ENCODE results near the gene DIAPH2. TPM values are rescaled to one million over a fixed set of nuclear protein-coding genes. Genes with fewer than 3 reads are reported as not detected.
A peak's percentile ranks its signal among the peaks of the same experiment; 100 is the strongest.
"Not testable (repeated sequence)": the region's sequence is repeated elsewhere in the genome, so short reads cannot be mapped to it uniquely, and the experiment has no call there.

The DIAPH2 gene
- total RNA-seq, 1 donor from 2014 or later, result 34.7 TPM

DNA sequence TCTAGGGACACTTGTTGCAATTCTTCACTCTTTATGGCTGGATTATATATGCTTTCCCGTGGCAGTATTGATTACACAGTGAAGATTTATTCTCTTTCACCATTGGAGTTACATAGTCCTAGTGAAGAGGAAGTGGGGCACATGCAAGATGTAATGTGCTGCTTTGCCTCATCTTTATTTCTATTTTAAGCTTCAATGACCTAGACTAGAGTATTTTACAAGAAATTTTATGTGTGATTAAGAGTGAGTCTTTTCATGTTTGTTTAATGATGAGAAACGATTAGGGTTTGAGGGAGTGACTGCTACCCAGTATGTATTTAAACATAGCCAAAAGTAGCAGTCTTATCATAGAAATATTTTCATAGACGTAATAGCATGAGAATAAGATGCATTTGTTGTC is 30.8 kb downstream of the DIAPH2 start:
- no peak for DNase-seq (ENCODE audit: extremely low read depth, low read depth, low spot score)

DNA sequence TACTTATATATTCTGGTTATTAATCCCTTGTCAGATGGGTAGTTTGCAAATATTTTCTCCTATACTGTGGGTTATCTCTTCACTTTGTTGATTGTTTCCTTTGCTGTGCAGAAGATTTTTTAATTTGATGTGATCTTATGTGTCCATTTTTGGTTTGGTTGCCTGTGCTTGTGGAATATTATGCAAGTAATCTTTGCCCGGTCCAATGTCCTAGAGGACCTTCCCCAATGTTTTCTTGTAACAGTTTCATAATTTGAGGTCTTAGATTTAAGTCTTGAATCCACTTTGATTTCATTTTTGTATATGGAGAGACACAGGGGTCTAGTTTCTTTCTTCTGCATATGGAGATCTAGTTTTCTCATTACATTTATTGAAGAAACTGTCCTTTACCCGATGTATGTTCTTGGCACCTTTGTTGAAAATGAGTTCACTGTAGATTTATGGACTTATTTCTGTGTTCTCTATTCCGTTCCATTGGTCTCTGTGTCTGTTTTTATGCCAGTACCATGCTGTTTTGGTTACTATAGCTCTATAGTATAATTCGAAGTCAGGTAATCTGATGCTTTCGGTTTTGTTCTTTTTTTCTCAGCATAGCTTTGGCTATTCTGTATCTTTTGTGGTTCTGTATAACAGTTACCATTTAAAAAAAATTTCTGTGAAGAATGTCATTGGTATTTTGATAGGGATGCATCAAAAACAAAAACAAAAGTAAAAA is 34.7 kb downstream of the DIAPH2 start:
- no peak for DNase-seq (ENCODE audit: extremely low read depth, low read depth, low spot score)

DNA sequence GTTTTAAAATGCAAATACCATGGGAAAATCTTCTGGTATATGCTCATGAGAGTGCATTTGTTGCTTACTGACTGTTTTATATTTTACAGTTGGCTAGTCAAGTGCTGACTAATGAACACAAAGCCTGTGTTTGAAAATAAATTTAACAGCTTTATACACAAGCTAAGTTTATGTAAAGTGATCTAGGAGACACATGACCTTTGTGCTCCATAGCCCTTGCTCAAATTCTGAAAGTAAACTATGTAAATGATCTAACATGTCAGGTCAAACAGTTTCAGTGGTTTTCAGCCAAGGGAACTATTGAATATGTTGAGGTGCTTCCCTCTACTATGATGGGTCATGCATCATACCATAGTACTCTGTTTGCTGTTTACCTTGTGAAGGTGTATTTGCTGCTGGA is 36.7 kb downstream of the DIAPH2 start:
- DNase-seq (ENCODE audit: extremely low read depth, low read depth, low spot score), result no peak

DNA sequence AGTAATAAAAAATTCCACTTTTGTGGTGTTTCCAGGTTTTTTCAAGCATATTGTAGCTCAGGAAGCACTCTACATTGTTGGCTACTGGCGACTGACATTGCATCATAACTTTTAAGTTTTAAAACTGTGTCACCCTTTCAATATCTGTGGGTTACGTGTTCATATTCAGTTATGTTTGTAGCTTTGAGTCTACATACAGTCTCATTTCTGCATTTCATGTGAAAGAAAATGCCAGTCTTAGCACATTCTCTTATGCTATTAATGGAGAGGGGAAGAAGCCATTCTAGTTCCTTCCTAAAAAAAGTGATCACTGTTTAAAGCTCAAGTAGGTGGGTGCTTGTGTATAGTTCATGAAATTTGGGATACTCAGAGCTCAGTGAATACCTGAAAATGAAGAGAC is 38.1 kb downstream of the DIAPH2 start:
- no peak for DNase-seq (ENCODE audit: extremely low read depth, low read depth, low spot score)

DNA sequence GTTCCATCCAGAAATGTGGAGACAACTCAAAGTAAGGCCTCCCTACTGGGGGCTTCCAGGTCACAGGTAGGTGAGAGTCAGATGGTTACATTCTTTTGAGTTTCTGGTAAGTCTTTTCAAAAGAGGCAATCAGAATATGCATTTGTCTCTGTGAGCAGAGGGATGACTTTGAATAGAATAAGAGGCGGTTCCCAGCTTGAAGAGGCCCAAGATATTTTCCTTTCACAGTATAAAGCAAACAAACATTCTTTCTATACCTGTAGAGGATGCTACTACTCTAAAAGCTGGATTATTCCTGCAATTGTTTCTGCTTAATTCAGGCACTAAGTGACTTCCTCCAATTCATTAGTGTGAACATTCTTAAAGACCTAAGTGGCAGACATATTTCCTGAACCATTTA is 44.4 kb downstream of the DIAPH2 start:
- peak; percentile 10 for DNase-seq (ENCODE audit: extremely low read depth, low read depth, low spot score)

DNA sequence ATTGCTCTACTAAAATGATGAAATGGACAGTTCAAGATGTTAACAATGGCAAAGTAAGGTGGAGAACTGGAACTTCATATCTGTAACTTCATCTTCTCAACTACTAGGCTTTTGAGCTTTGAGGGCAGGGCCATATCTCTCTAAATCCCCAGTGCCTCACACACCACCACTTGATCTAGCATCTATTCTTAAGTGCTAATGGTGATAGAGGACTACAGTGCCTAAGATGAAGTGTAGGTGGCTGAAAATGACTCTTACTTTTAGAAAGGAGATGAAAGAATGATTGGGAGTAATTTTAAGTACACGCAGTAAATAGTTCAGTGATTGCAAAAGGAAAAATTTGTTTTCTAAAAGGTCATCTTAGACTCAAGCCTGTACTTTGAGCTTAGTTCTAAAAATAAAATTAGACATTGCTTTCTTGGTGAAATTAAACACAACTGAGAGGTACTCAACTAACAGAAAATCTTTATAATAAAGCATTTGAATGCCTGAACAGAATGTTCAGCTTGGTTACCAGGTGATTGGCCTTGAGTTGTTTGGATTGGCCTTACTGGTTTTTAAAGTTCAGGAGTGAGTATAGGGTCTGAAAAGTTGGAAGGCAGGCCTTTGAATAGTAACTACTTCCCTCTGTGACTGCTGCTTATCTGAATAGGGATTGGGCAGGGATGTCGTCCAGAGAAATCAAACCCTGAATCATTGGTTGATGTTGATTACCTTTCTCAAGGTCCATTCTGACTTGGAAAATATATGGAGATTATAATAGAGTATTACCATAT is 45.4 kb downstream of the DIAPH2 start:
- no peak for DNase-seq (ENCODE audit: extremely low read depth, low read depth, low spot score)

DNA sequence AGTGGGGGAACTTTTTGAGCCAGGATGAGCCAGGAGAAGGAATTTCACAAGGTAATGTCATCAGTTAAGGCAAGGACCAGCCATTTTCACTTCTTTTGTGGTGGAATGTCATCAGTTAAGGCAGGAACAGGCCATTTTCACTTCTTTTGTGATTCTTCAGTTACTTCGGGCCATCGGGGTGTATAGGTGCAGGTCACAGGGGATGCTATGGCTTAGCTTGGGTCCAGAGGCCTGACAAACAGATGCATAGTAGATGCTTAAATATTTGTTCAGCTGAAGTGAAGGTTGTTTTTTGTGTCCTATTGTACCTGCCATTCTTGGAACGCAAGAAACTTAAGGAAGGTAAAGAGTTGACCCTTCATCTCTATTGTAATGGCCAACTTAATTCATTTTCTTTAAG is 46.4 kb downstream of the DIAPH2 start:
- DNase-seq (ENCODE audit: extremely low read depth, low read depth, low spot score), result not testable (repeated sequence)

DNA sequence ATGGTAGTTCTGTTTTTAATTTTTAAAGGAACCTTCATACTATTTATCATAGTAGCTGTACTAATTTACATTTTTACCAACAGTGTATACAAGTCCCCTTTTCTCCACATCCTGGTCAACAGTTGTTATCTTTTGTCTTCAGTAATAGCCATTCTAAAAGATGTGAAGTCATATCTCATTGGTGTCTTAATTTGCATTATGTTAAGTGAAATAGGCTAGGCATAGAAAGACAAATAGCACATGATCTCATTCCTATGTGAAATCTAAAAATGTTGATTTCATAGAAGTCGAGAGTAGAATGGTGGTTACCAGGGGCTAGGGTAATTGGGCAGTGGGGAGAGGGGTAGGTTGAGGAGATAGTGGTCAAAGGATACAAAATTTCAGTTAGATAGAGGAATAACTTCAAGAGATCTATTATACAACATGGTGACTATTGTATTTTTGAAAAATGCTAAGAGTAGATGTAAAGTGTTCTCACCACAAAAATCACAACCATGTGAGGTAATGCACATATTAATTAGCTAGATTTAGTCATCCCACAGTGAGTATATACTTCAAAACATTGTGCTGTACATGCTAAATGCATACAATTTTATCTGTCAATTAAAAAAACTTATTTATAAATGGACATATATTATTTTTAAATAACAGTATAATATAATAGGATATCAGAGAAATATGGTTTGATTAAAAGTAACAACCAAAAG is 58.9 kb downstream of the DIAPH2 start:
- no peak for DNase-seq (ENCODE audit: extremely low read depth, low read depth, low spot score)

DNA sequence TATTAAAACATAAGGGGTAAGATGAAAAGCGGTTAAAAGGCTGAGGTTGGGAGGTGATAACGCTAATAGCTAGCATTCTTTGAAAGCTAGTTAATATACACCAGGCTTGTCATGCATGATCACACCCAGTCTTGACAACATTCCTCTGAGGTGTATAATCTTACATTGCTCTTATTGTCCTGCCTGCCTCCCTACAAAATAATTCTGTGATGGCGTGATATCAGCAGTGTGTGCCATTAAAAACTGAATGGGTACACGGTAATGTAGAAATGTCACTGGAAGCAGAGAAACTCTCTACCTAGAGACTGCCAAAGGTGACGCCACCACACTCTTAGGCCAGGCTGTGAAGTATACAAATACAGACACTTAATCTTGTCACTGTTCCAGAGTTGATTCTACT is 68.1 kb downstream of the DIAPH2 start:
- no peak for DNase-seq (ENCODE audit: extremely low read depth, low read depth, low spot score)

DNA sequence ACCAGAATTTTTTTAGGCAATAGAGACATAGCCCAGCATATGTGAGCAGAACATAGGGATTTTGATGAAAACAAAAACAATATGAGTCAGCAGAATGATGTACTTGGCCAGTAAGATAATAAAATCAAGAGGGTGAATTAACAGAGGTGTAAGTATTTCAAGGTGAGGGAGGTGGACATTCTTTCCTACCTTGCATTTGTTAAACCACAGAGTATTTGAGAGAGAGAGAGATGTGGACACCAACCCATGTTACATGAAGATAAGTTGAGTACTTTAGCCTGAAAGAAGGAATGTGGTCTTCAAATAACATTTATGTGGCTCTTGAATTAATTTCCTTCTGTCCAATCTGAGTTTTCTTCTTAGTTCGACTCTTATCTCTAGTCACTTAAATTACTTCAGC is 68.6 kb downstream of the DIAPH2 start:
- no peak for DNase-seq (ENCODE audit: extremely low read depth, low read depth, low spot score)

DNA sequence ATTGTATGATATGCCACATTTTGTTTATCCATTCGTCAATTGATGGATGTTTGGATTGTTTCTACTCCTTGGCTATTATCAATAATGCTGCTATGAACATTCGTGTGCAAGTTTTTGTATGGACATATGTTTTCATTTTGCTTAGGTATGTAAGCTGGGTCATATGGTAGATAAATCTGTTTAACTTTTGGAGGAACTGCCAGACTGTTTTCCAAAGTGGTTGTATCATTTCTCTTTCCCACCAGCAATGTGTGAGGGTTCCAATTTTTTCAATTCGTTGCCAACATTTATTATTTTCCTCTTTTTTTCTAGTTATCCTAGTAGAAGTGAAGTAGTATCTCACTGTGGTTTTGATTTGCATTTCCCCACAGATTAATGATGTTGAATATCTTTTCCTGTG is 71.8 kb downstream of the DIAPH2 start:
- no peak for DNase-seq (ENCODE audit: extremely low read depth, low read depth, low spot score)

DNA sequence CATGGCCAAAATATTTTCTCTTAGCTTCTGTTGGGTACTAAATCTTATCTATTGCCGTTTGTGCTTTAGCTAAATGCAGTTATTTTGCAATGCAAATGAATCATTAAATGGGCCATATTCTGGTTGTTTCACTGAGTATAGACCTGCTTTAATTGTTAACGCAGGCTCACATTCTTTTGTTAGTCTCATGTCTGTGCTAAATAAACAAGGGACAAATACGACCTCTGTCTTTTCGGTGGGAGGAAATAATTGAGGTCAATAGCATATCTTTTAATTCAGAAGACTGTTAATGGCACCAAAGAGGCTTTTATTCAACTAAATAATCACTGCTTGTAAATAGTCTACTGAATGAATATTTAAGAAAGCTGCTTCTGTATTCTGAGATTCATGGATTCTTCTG is 76.9 kb downstream of the DIAPH2 start:
- DNase-seq (ENCODE audit: extremely low read depth, low read depth, low spot score), result no peak

DNA sequence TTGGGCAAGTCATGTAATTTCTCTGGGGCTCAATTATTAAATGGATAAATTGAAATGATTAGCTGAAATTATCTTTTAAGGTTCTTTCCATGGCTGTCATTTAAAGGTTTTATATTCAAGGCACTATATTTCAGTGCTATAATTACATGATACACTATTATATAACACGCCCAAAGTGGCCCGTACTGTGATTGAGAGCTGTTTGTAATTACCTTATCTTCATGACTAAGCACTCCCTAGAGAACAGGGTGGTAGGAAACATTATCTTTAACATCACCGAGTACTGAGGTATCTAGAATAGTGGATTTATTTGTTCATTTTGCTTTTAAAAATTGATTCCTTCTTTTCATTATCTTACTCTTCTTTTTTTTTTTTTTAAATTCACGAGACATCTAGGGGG is 79.0 kb downstream of the DIAPH2 start:
- no peak for DNase-seq (ENCODE audit: extremely low read depth, low read depth, low spot score)

DNA sequence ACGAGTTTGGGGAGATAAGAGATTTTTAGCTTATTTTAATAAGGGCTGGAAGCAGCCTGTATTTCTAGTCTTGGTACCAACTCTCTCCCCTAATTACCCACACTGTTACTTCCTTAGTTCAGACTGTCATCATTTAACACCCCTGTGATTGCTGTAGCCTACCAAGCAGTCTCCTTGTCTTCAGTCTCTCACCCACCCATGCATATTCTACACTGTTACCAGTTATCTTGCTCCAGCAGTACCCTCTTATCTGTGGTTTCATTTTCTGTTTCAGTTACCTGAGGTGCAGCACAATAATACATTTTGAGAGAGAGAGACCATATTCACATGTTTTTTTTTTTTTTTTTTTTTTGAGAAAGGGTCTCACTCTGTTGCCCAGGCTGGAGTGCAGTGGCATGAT is 80.2 kb downstream of the DIAPH2 start:
- no peak for DNase-seq (ENCODE audit: extremely low read depth, low read depth, low spot score)

DNA sequence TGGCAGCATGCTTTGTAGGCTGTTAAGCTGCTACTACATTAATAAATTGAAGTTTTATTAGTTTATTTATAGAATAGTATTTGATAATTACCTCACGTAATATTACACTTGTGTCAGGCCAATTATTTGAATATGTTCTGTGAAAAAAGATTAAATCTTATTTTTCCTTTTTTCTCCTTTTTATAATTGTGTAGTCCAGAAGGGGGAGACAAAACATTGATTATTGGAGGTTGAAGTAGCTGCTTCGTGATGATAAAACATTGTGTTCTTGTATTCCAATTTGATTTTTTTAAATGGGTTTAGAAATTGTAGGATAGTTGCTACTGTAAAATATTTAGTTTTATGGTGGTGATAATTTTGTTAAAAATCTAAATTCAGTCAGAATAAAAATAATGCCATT is 85.7 kb downstream of the DIAPH2 start:
- DNase-seq (ENCODE audit: extremely low read depth, low read depth, low spot score), result no peak

DNA sequence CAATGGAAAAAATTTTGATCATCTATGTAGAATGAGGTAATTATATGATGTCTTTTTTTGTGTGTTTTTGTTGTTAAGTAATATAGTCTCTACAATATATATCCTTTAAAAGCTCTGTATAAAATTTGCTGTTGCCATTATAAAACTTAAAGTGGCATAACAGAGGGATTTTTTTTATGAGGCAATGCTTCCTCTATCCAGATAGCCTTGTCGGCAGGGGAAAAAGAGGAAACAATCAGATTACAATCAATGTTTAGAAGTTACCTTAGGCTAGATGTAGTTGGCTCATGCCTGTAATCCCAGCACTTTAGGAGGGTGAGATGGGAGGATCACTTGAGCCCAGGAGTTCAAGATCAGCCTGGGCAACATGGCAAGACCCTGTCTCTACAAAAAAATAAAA is 86.8 kb downstream of the DIAPH2 start:
- DNase-seq (ENCODE audit: extremely low read depth, low read depth, low spot score), result no peak

DNA sequence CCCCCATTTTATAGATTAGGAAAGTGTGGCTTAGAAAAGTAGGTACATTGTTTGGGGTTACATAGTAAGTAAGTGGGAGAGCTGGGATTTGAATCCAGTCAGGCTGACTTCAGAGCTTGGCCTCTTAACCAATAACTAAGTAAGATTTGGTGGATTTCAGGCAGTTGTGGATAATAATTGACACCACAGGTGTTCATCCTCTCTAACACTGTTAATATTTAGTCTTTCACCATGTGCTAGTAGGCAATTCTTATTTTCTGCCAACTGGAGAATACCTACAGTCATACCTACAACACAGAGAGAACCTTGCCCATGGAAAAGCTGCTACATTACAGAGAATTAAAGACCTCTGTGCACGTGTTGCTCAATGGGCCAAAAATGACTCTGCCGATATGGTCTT is 89.5 kb downstream of the DIAPH2 start:
- no peak for DNase-seq (ENCODE audit: extremely low read depth, low read depth, low spot score)

DNA sequence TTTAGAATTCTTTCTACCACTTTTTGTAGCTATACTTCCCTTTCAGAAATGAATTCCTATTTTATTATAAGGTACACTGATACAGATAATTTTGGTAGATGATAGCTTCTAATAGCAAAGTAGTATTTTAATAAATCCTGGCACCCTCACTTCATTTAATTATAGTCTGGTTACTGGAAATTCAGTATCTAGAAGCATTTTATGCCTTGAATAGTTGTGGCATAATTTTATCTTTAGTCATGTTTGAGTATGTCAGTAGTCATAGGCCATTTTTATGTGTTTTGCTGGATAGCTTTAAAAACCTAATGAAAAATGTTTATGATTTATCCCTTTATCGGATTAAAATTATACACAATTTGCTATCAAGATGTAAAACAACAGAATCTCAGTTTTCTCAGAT is 92.3 kb downstream of the DIAPH2 start:
- no peak for DNase-seq (ENCODE audit: extremely low read depth, low read depth, low spot score)

DNA sequence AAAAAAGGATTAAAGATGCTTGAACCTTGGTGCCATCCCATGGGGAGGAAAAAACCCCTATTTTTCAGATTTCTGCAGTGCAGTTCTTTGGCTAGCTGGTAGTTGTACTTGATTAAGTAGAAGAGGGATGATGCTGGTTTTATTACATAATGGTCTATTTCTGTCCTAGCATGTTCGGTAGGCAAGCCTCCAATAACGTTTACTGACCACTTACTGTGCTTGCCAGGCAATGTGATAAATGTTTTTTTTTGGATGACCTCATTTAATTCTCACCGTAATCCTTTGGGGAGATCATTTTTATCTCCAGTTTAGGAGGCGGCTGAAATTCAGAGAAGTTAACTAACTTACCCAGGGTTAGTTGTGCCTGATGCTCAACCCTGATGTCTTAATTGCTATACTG is 106.9 kb downstream of the DIAPH2 start:
- DNase-seq (ENCODE audit: extremely low read depth, low read depth, low spot score), result no peak

DNA sequence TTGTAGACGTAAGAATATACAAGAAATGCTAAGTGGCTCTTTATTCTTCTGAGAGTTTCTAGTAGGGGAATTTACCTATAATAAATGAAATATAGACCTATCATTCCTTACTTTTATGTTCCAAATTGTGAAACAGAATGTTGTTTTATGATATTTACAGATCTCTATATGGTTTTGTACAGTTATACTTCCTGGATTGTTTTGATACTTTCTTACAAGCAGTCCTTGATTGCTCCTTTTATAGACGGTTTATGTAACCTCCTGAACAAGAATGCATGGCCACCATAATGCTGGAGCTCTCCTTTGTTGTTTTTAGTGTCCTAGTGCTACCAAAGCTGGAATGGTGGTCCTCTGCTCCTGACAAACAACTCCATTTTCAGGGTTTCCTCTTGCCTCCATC is 107.4 kb downstream of the DIAPH2 start:
- no peak for DNase-seq (ENCODE audit: extremely low read depth, low read depth, low spot score)

DNA sequence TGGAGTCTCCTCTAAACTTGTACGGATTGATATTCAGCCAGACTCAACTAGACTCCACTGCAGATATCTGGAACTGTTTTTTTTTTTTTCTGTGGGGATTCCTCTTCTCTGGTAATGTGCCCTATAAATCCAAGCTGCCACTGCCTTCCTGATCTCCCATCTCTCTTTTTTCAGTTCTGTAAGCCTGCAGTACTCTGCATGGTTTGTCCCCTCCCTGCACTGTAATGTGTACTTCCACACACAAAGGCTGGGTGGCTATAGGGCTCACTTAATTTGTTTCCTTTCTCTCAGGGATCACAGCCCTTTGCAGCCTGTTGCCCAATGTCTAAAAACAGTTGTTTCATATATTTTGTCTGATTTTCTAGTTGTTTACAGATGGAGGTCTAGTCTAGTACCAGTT is 114.3 kb downstream of the DIAPH2 start:
- no peak for DNase-seq (ENCODE audit: extremely low read depth, low read depth, low spot score)

DNA sequence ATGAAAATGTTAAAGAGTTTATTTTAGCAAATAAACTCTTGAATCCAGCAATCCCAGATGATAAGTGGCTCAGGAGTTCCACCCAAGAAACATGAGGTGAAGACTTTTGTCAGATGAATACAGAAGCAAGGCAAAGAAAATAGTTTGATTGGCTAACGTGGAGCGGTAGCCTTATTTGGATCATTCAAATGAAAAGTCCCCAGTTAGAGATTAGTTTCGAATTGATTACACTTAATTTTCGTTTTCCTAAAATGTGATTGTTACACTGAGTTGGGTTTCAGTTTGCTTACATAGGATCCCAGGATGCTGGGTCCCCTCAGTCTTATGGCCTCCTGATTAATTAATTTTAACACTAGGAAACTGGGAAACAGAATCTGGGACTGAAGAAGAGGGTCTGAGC is 122.7 kb downstream of the DIAPH2 start:
- DNase-seq (ENCODE audit: extremely low read depth, low read depth, low spot score), result no peak
